K562 (cell line): ENCODE results near the gene ANXA4. TPM values are rescaled to one million over a fixed set of nuclear protein-coding genes. Genes with fewer than 3 reads are reported as not detected.

Source experiments
- ATAC-seq: fragments of 200-7000 bp; cut with Tn5 transposase; 3 replicates; pipeline ENCODE4 v1.9.1; 2020; ENCODE audit warnings: moderate library complexity
- BruUV-seq: library from RNA; stranded (reverse); fragments of 400-500 nt; replicated peaks from 2 replicates; lab custom pipeline; 2021; lab: Mats Ljungman, UMichigan
- CTCF ChIA-PET: fragments of 300-600 bp; formaldehyde crosslinking; extraction: SDS; loops from one replicate; lab custom pipeline; 2021; ENCODE audit warnings: low intra/inter-chr PET ratio; lab: Yijun Ruan, JAX
- POLR2A ChIA-PET: fragments of 300-600, 350-650 bp; sonication (Branson Sonifier 250); formaldehyde crosslinking; extraction: SDS; loops from one replicate; lab custom pipeline; 2021; ENCODE audit warnings: antibody characterized with exemption, inconsistent platforms; lab: Yijun Ruan, JAX
- DNase-seq, 4 experiments: peaks; one replicate each; pipeline versions ENCODE4 v3.0.0 to v3.0.0-alpha.2; 2011 to 2018; ENCODE audit warnings: low spot score in 3 of 4, mixed read lengths in 3 of 4; ENCODE audit errors: extremely low read depth in 1 of 4
- FAIRE-seq: peaks from 2 replicates; lab custom pipeline; 2011; peaks lifted over from hg19 to GRCh38; lab: Jason Lieb, UNC
- H2AFZ ChIP-seq: 2 replicates; pipeline ENCODE4 v1.6.0; 2011; ENCODE audit warnings: low read depth, low read length, control low read depth, inconsistent platforms
- H3K27ac ChIP-seq: fragments of 200-600 bp; 3 replicates; pipeline ENCODE4 v1.8.0; 2011; ENCODE audit warnings: low read depth, mild to moderate bottlenecking, control low read depth, inconsistent platforms, low read length, moderate library complexity, mixed read lengths; ENCODE audit errors: extremely low read depth
- H3K27me3 ChIP-seq, 2 experiments: fragments of 300-600 bp in 1 of 2; 2 replicates in 1 of 2; 3 replicates in 1 of 2; pipeline versions ENCODE4 v1.6.0 to v1.8.0; 2011; ENCODE audit warnings: inconsistent platforms in 2 of 2, low read length in 2 of 2, mild to moderate bottlenecking in 1 of 2, mixed read lengths in 1 of 2, moderate library complexity in 1 of 2; ENCODE audit not compliant: control insufficient read depth in 2 of 2, insufficient read depth in 2 of 2
- H3K36me3 ChIP-seq: fragments of 300-600 bp; 3 replicates; pipeline ENCODE4 v1.8.0; 2011; ENCODE audit warnings: mild to moderate bottlenecking, low read length, inconsistent platforms; ENCODE audit not compliant: control insufficient read depth, insufficient read depth
- H3K4me1 ChIP-seq, 2 experiments: fragments of 200-600 bp in 1 of 2; replicated peaks in 1 of 2; 2 replicates in 1 of 2; 3 replicates in 1 of 2; pipeline versions ENCODE4 v1.5.1 to v1.8.0; 2011; ENCODE audit warnings: inconsistent platforms in 2 of 2, low read length in 2 of 2, mild to moderate bottlenecking in 1 of 2, mixed read lengths in 1 of 2, moderate library complexity in 1 of 2; ENCODE audit not compliant: control insufficient read depth in 2 of 2, insufficient read depth in 2 of 2
- H3K4me2 ChIP-seq: 2 replicates; pipeline ENCODE4 v1.6.1; 2011; ENCODE audit warnings: low read length, control low read depth, inconsistent platforms, mixed read lengths; ENCODE audit not compliant: insufficient read depth
- H3K4me3 ChIP-seq: fragments of 200-600 bp; sonication (generic), shearing (Covaris generic); 2 replicates; pipeline ENCODE4 v1.5.1; 2016; ENCODE audit warnings: control low read depth, inconsistent platforms
- H3K79me2 ChIP-seq: fragments of 200-600 bp; 3 replicates; pipeline ENCODE4 v1.8.0; 2011; ENCODE audit warnings: low read length, inconsistent platforms; ENCODE audit not compliant: control insufficient read depth, insufficient read depth
- H3K9ac ChIP-seq, 2 experiments: 2 replicates each; pipeline versions ENCODE4 v1.6.0 to v1.6.1; 2011; ENCODE audit warnings: low read depth in 2 of 2, low read length in 2 of 2, control low read depth in 1 of 2, inconsistent platforms in 1 of 2, mild to moderate bottlenecking in 1 of 2, mixed read lengths in 1 of 2; ENCODE audit not compliant: insufficient read depth in 1 of 2
- H3K9me1 ChIP-seq: one replicate; pipeline ENCODE4 v1.6.0; 2011; ENCODE audit warnings: inconsistent platforms, mild to moderate bottlenecking, low read length, moderate library complexity; ENCODE audit not compliant: control insufficient read depth, insufficient read depth
- H3K9me3 ChIP-seq: replicated peaks from 2 replicates; pipeline ENCODE4 v1.5.1; 2011; ENCODE audit warnings: low read depth, low read length, inconsistent platforms; ENCODE audit not compliant: control insufficient read depth, insufficient read depth
- H4K20me1 ChIP-seq: replicated peaks from 2 replicates; pipeline ENCODE4 v1.6.1; 2011; ENCODE audit warnings: low read length, inconsistent platforms, mixed read lengths; ENCODE audit not compliant: control insufficient read depth, insufficient read depth
- ESRRA ChIP-seq: fragments of 450-650 bp; IDR thresholded peaks from 2 replicates; pipeline ENCODE4 v1.6.1; 2014; ENCODE audit warnings: low read depth, mild to moderate bottlenecking, moderate library complexity, borderline replicate concordance
- PHB2 ChIP-seq: fragments of 450-650 bp; IDR thresholded peaks from 2 replicates; pipeline ENCODE4 v1.6.1; 2017; ENCODE audit warnings: low read depth
- PHF8 ChIP-seq: fragments of 200-600 bp; sonication (generic); IDR thresholded peaks from 2 replicates; pipeline ENCODE4 v1.6.1; 2012; ENCODE audit warnings: mixed run types, mild to moderate bottlenecking, inconsistent platforms, low read length, moderate library complexity, borderline replicate concordance
- POLR3A ChIP-seq: IDR thresholded peaks from 2 replicates; pipeline ENCODE4 v1.6.1; 2011; ENCODE audit warnings: borderline replicate concordance, mild to moderate bottlenecking, moderate library complexity; ENCODE audit not compliant: insufficient read length, insufficient read depth; ENCODE audit errors: extremely low read depth
- PTBP1 ChIP-seq: fragments of 200-400 bp; formaldehyde crosslinking; IDR thresholded peaks from 2 replicates; pipeline ENCODE4 v1.6.1; 2017; ENCODE audit warnings: low read depth, low read length
- RBM15 ChIP-seq: fragments of 200-400 bp; formaldehyde crosslinking; IDR thresholded peaks from 2 replicates; pipeline ENCODE4 v1.6.1; 2018; ENCODE audit warnings: mild to moderate bottlenecking, low read length, moderate library complexity; ENCODE audit not compliant: insufficient read depth
- SMAD4 ChIP-seq: fragments of 250-450 bp; sonication (Bioruptor Pico); conservative IDR thresholded peaks from 2 replicates; pipeline ENCODE4 v1.8.0; 2021; ENCODE audit warnings: inconsistent platforms, mild to moderate bottlenecking, moderate library complexity
- ZBTB8A ChIP-seq: fragments of 450-650 bp; IDR thresholded peaks from 2 replicates; pipeline ENCODE4 v1.6.1; 2018; ENCODE audit warnings: mild to moderate bottlenecking, moderate library complexity; ENCODE audit not compliant: partially characterized antibody
- ZC3H8 ChIP-seq: fragments of 450-650 bp; IDR thresholded peaks from 2 replicates; pipeline ENCODE4 v1.6.1; 2017
- ZNF134 ChIP-seq: fragments of 250-450 bp; sonication (Bioruptor Pico); conservative IDR thresholded peaks from 2 replicates; pipeline ENCODE4 v1.4.0; 2020
- ZNF184 ChIP-seq: sonication (generic); formaldehyde crosslinking; IDR thresholded peaks from 2 replicates; pipeline ENCODE4 v1.5.0; 2020; ENCODE audit warnings: missing genetic modification reagents
- ZNF766 ChIP-seq: fragments of 200-800 bp; sonication (Bioruptor generic); conservative IDR thresholded peaks from 2 replicates; pipeline ENCODE4 v1.6.1; 2016; ENCODE audit warnings: missing genetic modification characterization, missing compliant biosample characterization
- WGBS: fragments of 100-300 bp; shearing (Covaris generic); methylation state at CpG from one replicate; pipeline ENCODE4 v1.1.6; 2016; ENCODE audit warnings: low coverage, mixed read lengths; ENCODE audit not compliant: insufficient coverage; ENCODE audit errors: missing lambda C conversion rate; 5-methylcytosine and 5-hydroxymethylcytosine counted together
- in situ Hi-C: fragments of 300-500 bp; cut with MboI; formaldehyde crosslinking; loops from 4 replicates; pipeline ENCODE4 v1.15.0; 2018; ENCODE audit warnings: inconsistent platforms, mixed read lengths
- intact Hi-C: fragments of 100-400 bp; cut with micrococcal nuclease; formaldehyde crosslinking; loops from 2 replicates; pipeline ENCODE4 v1.14.2; 2022
- polyA plus RNA-seq, 8 experiments: library from polyadenylated mRNA; depleted of rRNA in 4 of 8; stranded (reverse) in 5 of 8; unstranded in 3 of 8; fragments of >200 nt; fragmentation: Nextera tagmentation in 2 of 8; fragmentation: Illumina TruSeq in 1 of 8; extraction: Ambion mirVana in 2 of 8; extraction: Trizol in 1 of 8; gene quantifications; 2 replicates each; pipeline versions ENCODE4 v1.2.1 to v1.2.3, GENCODE V29; 2011 to 2014; ENCODE audit warnings: inconsistent platforms in 1 of 8, missing spikeins in 1 of 8
- total RNA-seq, 7 experiments: library from RNA; depleted of rRNA in 6 of 7; stranded (reverse); fragments of >200 nt in 6 of 7; fragmentation: Illumina TruSeq in 2 of 7; extraction: Trizol in 2 of 7; gene quantifications; 2 replicates each; pipeline versions ENCODE4 v1.2.1 to v1.2.3, GENCODE V29; 2011 to 2021; ENCODE audit warnings: low replicate concordance in 1 of 7
- TF ChIP-seq, protein P1 (sequence below): fragments of 450-650 bp; formaldehyde crosslinking; IDR thresholded peaks from 2 replicates; pipeline ENCODE4 v1.4.0; 2020; ENCODE audit warnings: mild to moderate bottlenecking, moderate library complexity
- TF ChIP-seq, protein P2 (sequence below): fragments of 450-650 bp; IDR thresholded peaks from 2 replicates; pipeline ENCODE4 v1.6.1; 2016; ENCODE audit warnings: mild to moderate bottlenecking
- TF ChIP-seq, protein P3 (sequence below): IDR thresholded peaks from 2 replicates; pipeline ENCODE4 v1.6.1; 2011; ENCODE audit warnings: borderline replicate concordance, low read depth, mild to moderate bottlenecking, moderate library complexity, low read length; ENCODE audit not compliant: insufficient read depth, poor library complexity, severe bottlenecking

The ANXA4 gene
- total and polyA plus RNA-seq, 9 of the 15 experiments (the other 6 are each of a cell fraction or from before 2014, with no cell fraction given): 3.4 to 13.6 (median 11.6) TPM

DNA sequence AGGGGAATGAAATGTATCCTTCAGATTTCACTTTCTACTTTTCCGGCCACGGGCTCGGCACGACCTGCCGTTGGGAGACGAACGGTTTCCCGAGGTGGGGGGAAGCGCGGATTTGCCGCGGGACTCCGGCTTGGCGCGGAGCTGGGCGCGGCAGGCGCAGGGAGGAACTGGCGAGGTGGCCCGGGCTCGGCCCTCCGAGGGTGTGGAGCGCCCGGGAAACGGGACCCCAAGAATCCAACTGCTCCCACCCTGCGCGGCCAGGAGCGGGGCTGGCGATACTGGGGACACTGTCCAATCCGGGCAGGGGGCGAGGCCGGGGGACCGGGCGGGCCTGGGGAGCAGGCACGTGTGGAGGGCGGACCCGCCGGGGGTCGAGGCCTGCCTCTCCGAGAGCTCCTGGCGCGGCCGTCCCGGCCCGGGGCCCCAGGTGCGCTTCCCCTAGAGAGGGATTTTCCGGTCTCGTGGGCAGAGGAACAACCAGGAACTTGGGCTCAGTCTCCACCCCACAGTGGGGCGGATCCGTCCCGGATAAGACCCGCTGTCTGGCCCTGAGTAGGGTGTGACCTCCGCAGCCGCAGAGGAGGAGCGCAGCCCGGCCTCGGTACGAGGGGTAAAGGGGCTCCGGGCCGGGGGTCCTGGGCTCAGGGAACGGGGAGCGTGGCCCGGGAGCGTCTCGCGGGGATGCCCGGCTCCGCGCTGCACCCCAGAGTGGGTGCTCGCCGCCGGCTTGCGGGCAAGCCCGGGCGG lies at the start of gene ANXA4 (continued):
- TF ChIP-seq ESRRA: 0 out of 2 replicates have a peak, but pooled peaks have one; percentile 26
- TF ChIP-seq PHF8: peak; percentile 80; the same call in 1 of the 2 replicates
- TF ChIP-seq RBM15: no peak
- TF ChIP-seq ZNF134 (CRISPR knock-in tag): 0 out of 2 replicates have a peak, but pooled peaks have one; percentile 6

DNA sequence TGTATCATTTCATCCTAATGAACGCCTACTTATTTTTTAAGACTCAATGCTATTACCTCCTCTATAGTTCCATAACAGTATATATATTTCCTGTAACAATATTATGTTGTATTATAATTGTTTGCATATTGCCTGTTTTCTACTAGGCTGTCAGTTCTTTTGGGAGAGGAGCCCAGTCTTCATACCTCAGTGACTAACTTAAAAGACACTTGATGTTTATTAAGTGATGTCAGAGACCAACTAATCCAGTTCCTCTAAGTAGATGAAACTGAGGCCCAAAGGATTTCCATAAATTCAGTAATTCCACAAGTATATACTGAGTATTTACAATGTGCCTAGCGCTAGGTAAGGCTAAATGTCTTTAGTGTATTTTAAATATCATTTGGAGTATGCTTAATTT lies 49.5 kb upstream of the ANXA4 start:
- H3K27ac ChIP-seq: no peak overlapping the region
- no peak overlapping the region for H3K4me2 ChIP-seq
- in situ Hi-C loops (no loop called here), intact Hi-C loops (no loop called here)
- no peaks in the 10 kb centered on the region for H3K36me3 ChIP-seq
- H3K4me3 ChIP-seq: no peak overlapping the region
- DNase-seq: no peak
- no peak for ATAC-seq
- H3K9me1 ChIP-seq: no peaks in the 10 kb centered on the region
- no peaks in the 10 kb centered on the region; a peak in 1 of 5 replicates for H3K4me1 ChIP-seq
- no peak overlapping the region for H3K9ac ChIP-seq
- 60% methylated on average over 2 of the region's 2 CpGs for WGBS
- BruUV-seq: no TSS peak
- no peak overlapping the region for H2AFZ ChIP-seq
- no peaks in the 10 kb centered on the region for H3K27me3 ChIP-seq
- CTCF ChIA-PET: no interaction called here
- H3K79me2 ChIP-seq: no peaks in the 10 kb centered on the region
- POLR2A ChIA-PET: no interaction called here
- H3K9me3 ChIP-seq: no peaks in the 10 kb centered on the region
- H4K20me1 ChIP-seq: no peaks in the 10 kb centered on the region
- no peak for FAIRE-seq
- TF ChIP-seq, protein P1, sequence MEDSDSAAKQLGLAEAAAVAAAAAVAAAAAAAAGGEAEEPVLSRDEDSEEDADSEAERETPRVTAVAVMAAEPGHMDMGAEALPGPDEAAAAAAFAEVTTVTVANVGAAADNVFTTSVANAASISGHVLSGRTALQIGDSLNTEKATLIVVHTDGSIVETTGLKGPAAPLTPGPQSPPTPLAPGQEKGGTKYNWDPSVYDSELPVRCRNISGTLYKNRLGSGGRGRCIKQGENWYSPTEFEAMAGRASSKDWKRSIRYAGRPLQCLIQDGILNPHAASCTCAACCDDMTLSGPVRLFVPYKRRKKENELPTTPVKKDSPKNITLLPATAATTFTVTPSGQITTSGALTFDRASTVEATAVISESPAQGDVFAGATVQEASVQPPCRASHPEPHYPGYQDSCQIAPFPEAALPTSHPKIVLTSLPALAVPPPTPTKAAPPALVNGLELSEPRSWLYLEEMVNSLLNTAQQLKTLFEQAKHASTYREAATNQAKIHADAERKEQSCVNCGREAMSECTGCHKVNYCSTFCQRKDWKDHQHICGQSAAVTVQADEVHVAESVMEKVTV (CRISPR knock-in tag): no peak
- TF ChIP-seq PHB2 (no peak), POLR3A (no peak), ZNF184 (CRISPR knock-in tag) (no peak), ZC3H8 (no peak), PTBP1 (no peak), SMAD4 (CRISPR knock-in tag) (no peak), ZBTB8A (no peak), ZNF766 (no peak)
- TF ChIP-seq, protein P2, sequence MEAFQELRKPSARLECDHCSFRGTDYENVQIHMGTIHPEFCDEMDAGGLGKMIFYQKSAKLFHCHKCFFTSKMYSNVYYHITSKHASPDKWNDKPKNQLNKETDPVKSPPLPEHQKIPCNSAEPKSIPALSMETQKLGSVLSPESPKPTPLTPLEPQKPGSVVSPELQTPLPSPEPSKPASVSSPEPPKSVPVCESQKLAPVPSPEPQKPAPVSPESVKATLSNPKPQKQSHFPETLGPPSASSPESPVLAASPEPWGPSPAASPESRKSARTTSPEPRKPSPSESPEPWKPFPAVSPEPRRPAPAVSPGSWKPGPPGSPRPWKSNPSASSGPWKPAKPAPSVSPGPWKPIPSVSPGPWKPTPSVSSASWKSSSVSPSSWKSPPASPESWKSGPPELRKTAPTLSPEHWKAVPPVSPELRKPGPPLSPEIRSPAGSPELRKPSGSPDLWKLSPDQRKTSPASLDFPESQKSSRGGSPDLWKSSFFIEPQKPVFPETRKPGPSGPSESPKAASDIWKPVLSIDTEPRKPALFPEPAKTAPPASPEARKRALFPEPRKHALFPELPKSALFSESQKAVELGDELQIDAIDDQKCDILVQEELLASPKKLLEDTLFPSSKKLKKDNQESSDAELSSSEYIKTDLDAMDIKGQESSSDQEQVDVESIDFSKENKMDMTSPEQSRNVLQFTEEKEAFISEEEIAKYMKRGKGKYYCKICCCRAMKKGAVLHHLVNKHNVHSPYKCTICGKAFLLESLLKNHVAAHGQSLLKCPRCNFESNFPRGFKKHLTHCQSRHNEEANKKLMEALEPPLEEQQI: no peak
- TF ChIP-seq, protein P3, sequence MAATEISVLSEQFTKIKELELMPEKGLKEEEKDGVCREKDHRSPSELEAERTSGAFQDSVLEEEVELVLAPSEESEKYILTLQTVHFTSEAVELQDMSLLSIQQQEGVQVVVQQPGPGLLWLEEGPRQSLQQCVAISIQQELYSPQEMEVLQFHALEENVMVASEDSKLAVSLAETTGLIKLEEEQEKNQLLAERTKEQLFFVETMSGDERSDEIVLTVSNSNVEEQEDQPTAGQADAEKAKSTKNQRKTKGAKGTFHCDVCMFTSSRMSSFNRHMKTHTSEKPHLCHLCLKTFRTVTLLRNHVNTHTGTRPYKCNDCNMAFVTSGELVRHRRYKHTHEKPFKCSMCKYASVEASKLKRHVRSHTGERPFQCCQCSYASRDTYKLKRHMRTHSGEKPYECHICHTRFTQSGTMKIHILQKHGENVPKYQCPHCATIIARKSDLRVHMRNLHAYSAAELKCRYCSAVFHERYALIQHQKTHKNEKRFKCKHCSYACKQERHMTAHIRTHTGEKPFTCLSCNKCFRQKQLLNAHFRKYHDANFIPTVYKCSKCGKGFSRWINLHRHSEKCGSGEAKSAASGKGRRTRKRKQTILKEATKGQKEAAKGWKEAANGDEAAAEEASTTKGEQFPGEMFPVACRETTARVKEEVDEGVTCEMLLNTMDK: no peak
